GM23338 (cell line): Measurements from ENCODE around the gene GK2. TPM values are rescaled to one million over a fixed set of nuclear protein-coding genes. Genes with fewer than 3 reads are reported as not detected.

Experiments used
- ATAC-seq: fragments of 200-7000 bp; cut with Tn5 transposase; 3 replicates; pipeline ENCODE4 v1.9.1; 2020
- DNase-seq: peaks from one replicate; pipeline ENCODE4 v3.0.0-alpha.2; 2015; ENCODE audit warnings: low spot score
- H2AFZ ChIP-seq: fragments of 200-600 bp; sonication (generic); 2 replicates; pipeline ENCODE4 v1.8.0; 2016; ENCODE audit warnings: antibody characterized with exemption, mild to moderate bottlenecking, moderate library complexity
- H3F3A ChIP-seq: fragments of 200-600 bp; sonication (generic); replicated peaks from 2 replicates; pipeline ENCODE4 v1.8.0; 2017; ENCODE audit warnings: antibody characterized with exemption, mixed run types, low read depth
- H3K27ac ChIP-seq: fragments of 200-600 bp; sonication (generic); 2 replicates; pipeline ENCODE4 v1.6.1; 2016; ENCODE audit warnings: low read depth
- H3K27me3 ChIP-seq: fragments of 200-600 bp; sonication (generic); 2 replicates; pipeline ENCODE4 v1.8.0; 2016; ENCODE audit warnings: mild to moderate bottlenecking, mixed run types, moderate library complexity; ENCODE audit not compliant: insufficient read depth
- H3K36me3 ChIP-seq: fragments of 200-600 bp; sonication (generic); 2 replicates; pipeline ENCODE4 v1.8.0; 2016; ENCODE audit warnings: mild to moderate bottlenecking; ENCODE audit not compliant: insufficient read depth
- H3K4me1 ChIP-seq: fragments of 200-600 bp; sonication (generic); 2 replicates; pipeline ENCODE4 v1.8.0; 2016; ENCODE audit warnings: mild to moderate bottlenecking, moderate library complexity; ENCODE audit not compliant: insufficient read depth
- H3K4me2 ChIP-seq: fragments of 200-600 bp; sonication (generic); 2 replicates; pipeline ENCODE4 v1.7.1; 2017; ENCODE audit warnings: mixed run types
- H3K4me3 ChIP-seq: fragments of 200-600 bp; sonication (generic); 2 replicates; pipeline ENCODE4 v1.6.1; 2016; ENCODE audit warnings: mixed run types
- H3K79me2 ChIP-seq: fragments of 200-600 bp; sonication (generic); replicated peaks from 2 replicates; pipeline ENCODE4 v1.8.0; 2017; ENCODE audit warnings: mild to moderate bottlenecking; ENCODE audit not compliant: insufficient read depth
- H3K9me2 ChIP-seq: fragments of 200-600 bp; sonication (generic); 2 replicates; pipeline ENCODE4 v1.8.0; 2017; ENCODE audit not compliant: insufficient read depth
- H4K20me1 ChIP-seq: fragments of 200-600 bp; sonication (generic); replicated peaks from 2 replicates; pipeline ENCODE4 v1.8.0; 2017; ENCODE audit warnings: mild to moderate bottlenecking; ENCODE audit not compliant: insufficient read depth
- H3K27ac Mint-ChIP-seq: 2 replicates; pipeline ENCODE4 v1.8.0; 2020; ENCODE audit warnings: inconsistent platforms, mild to moderate bottlenecking, moderate library complexity, mixed read lengths
- H3K27me3 Mint-ChIP-seq: 3 replicates; pipeline ENCODE4 v1.8.0; 2022; ENCODE audit warnings: low read depth, mild to moderate bottlenecking, moderate library complexity, mixed read lengths, inconsistent platforms; ENCODE audit not compliant: insufficient read depth, poor library complexity
- H3K36me3 Mint-ChIP-seq: 3 replicates; pipeline ENCODE4 v1.8.0; 2021; ENCODE audit warnings: low read depth, mild to moderate bottlenecking, inconsistent platforms, moderate library complexity, mixed read lengths
- H3K4me1 Mint-ChIP-seq: 3 replicates; pipeline ENCODE4 v1.8.0; 2020; ENCODE audit warnings: mild to moderate bottlenecking, inconsistent platforms, mixed read lengths
- H3K4me3 Mint-ChIP-seq: 3 replicates; pipeline ENCODE4 v1.8.0; 2021; ENCODE audit warnings: moderate library complexity, mild to moderate bottlenecking, inconsistent platforms, mixed read lengths
- H3K9me3 Mint-ChIP-seq: 3 replicates; pipeline ENCODE4 v1.8.0; 2020; ENCODE audit warnings: moderate library complexity, mild to moderate bottlenecking, inconsistent platforms, mixed read lengths
- CREB1 ChIP-seq: fragments of 250-450 bp; sonication (Bioruptor Pico); IDR thresholded peaks from 2 replicates; pipeline ENCODE4 v1.5.0; 2020; ENCODE audit warnings: low read depth, mild to moderate bottlenecking, moderate library complexity
- CTCF ChIP-seq, 2 experiments: fragments of 200-600 bp in 1 of 2; sonication (generic) in 1 of 2; conservative IDR thresholded peaks; 2 replicates each; pipeline versions ENCODE4 v1.5.1 to v1.6.1; 2016 to 2017; ENCODE audit warnings: antibody characterized with exemption in 2 of 2, low read depth in 2 of 2, mild to moderate bottlenecking in 2 of 2, moderate library complexity in 1 of 2
- ETS1 ChIP-seq: IDR thresholded peaks from 2 replicates; pipeline ENCODE4 v1.6.1; 2016; ENCODE audit warnings: antibody characterized with exemption
- EZH2 ChIP-seq: fragments of 200-600 bp; sonication (generic); IDR thresholded peaks from one replicate; pipeline ENCODE4 v1.8.0; 2017; ENCODE audit warnings: antibody characterized with exemption, mild to moderate bottlenecking, low read depth; ENCODE audit not compliant: unreplicated experiment
- EZH2phosphoT487 ChIP-seq: fragments of 200-600 bp; sonication (generic); IDR thresholded peaks from one replicate; pipeline ENCODE4 v1.8.1; 2018; ENCODE audit warnings: antibody characterized with exemption; ENCODE audit not compliant: unreplicated experiment
- JUNB ChIP-seq: IDR thresholded peaks from one replicate; pipeline ENCODE4 v1.6.1; 2016; ENCODE audit warnings: antibody characterized with exemption; ENCODE audit not compliant: unreplicated experiment
- NANOG ChIP-seq: IDR thresholded peaks from 2 replicates; pipeline ENCODE4 v1.6.1; 2016; ENCODE audit warnings: antibody characterized with exemption, borderline replicate concordance
- POLR2AphosphoS5 ChIP-seq: IDR thresholded peaks from 2 replicates; pipeline ENCODE4 v1.6.1; 2016; ENCODE audit warnings: antibody characterized with exemption, low read depth
- REST ChIP-seq: IDR thresholded peaks from one replicate; pipeline ENCODE4 v1.6.1; 2018; ENCODE audit warnings: antibody characterized with exemption; ENCODE audit not compliant: unreplicated experiment
- STAT1 ChIP-seq: IDR thresholded peaks from one replicate; pipeline ENCODE4 v1.6.1; 2016; ENCODE audit warnings: antibody characterized with exemption; ENCODE audit not compliant: unreplicated experiment
- ZNF114 ChIP-seq: fragments of 250-450 bp; sonication (Bioruptor Pico); IDR thresholded peaks from 2 replicates; pipeline ENCODE4 v1.5.0; 2020; ENCODE audit warnings: mild to moderate bottlenecking, moderate library complexity
- ZNF331 ChIP-seq: fragments of 250-450 bp; sonication (Bioruptor Pico); IDR thresholded peaks from 2 replicates; pipeline ENCODE4 v1.5.0; 2020; ENCODE audit warnings: low read depth, mild to moderate bottlenecking, moderate library complexity
- ZNF462 ChIP-seq: fragments of 250-450 bp; sonication (Bioruptor Pico); IDR thresholded peaks from 2 replicates; pipeline ENCODE4 v1.5.0; 2020; ENCODE audit warnings: mild to moderate bottlenecking, moderate library complexity
- polyA plus RNA-seq: library from polyadenylated mRNA; unstranded; fragments of >200 nt; fragmentation: Nextera tagmentation; extraction: Ambion mirVana; gene quantifications from 2 replicates; pipeline ENCODE4 v1.2.1, GENCODE V29; 2016
- total RNA-seq: library from RNA; depleted of rRNA; stranded (reverse); fragments of >200 nt; shearing (Covaris generic); gene quantifications from 2 replicates; pipeline ENCODE4 v1.2.3, GENCODE V29; 2014

GK2 gene
- total and polyA plus RNA-seq, 2 experiments from 2014 or later = not detected

GRCh38 chr4:79413886-79414285, 5.9 kb upstream of the GK2 start:
- H3K9me2 ChIP-seq = no peaks in the 10 kb centered on the region
- H3K4me3 ChIP-seq = no peak overlapping the region
- Mint-ChIP-seq H3K36me3 (no peaks in the 10 kb centered on the region), H3K27me3 (no peaks in the 10 kb centered on the region), H3K4me1 (peaks cover 17% of the 10 kb centered on the region), H3K27ac (peak overlapping the region; percentile 69; the same call in 1 of the 2 replicates), H3K9me3 (no peaks in the 10 kb centered on the region), H3K4me3 (no peak overlapping the region)
- no peak overlapping the region; the same call in 1 of the 2 replicates for H2AFZ ChIP-seq
- peaks cover 4% of the 10 kb centered on the region; the same call in 1 of the 2 replicates for H3K4me1 ChIP-seq
- no peak overlapping the region for H3K27ac ChIP-seq
- ATAC-seq = no peak
- TF ChIP-seq NANOG (no peak), EZH2 (no peak), CREB1 (no peak), REST (no peak), ZNF331 (no peak), EZH2phosphoT487 (no peak), ETS1 (no peak), CTCF (conservative IDR thresholded peaks at IDR 0.05; ENCODE audit: low read depth in 2 of 2) (no peak), ZNF462 (CRISPR knock-in tag) (no peak), POLR2AphosphoS5 (no peak), JUNB (no peak), STAT1 (no peak), ZNF114 (no peak)
- DNase-seq = no peak
- H3F3A ChIP-seq = no peaks in the 10 kb centered on the region
- H3K27me3 ChIP-seq = no peaks in the 10 kb centered on the region
- no peak overlapping the region for H3K4me2 ChIP-seq
- H3K79me2 ChIP-seq = no peaks in the 10 kb centered on the region
- H3K36me3 ChIP-seq = no peaks in the 10 kb centered on the region
- H4K20me1 ChIP-seq = no peaks in the 10 kb centered on the region
